Neural cell (in vitro differentiated cells): ENCODE results near the gene STX4. TPM values are rescaled to one million over a fixed set of nuclear protein-coding genes. Genes with fewer than 3 reads are reported as not detected.

Source experiments
- H2AFZ ChIP-seq: fragments of 200-600, 300-800 bp; sonication (generic), shearing (Covaris generic); 2 replicates; pipeline ENCODE4 v1.6.0; 2014; ENCODE audit warnings: low read depth, mild to moderate bottlenecking, antibody characterized with exemption, low read length, moderate library complexity
- H3F3A ChIP-seq: fragments of 200-600 bp; shearing (Covaris generic); 2 replicates; pipeline ENCODE4 v1.6.1; 2016; ENCODE audit warnings: mild to moderate bottlenecking, moderate library complexity, mixed read lengths, antibody characterized with exemption, low read length; ENCODE audit not compliant: insufficient read depth, poor library complexity, severe bottlenecking
- H3K27ac ChIP-seq: fragments of 200-600, 300-800 bp; sonication (generic), shearing (Covaris generic); 2 replicates; pipeline ENCODE4 v1.5.1; 2014; ENCODE audit warnings: mild to moderate bottlenecking, low read length, moderate library complexity
- H3K27me3 ChIP-seq: fragments of 300-800, 200-600 bp; sonication (generic), shearing (Covaris generic); 2 replicates; pipeline ENCODE4 v1.6.0; 2014; ENCODE audit warnings: mild to moderate bottlenecking, low read depth, low read length, moderate library complexity; ENCODE audit not compliant: insufficient read depth
- H3K36me3 ChIP-seq: fragments of 300-800, 200-600 bp; sonication (generic), shearing (Covaris generic); 2 replicates; pipeline ENCODE4 v1.5.1; 2014; ENCODE audit warnings: mild to moderate bottlenecking, antibody characterized with exemption, low read length, moderate library complexity; ENCODE audit not compliant: insufficient read depth
- H3K4me2 ChIP-seq: fragments of 300-800, 200-600 bp; sonication (generic), shearing (Covaris generic); 2 replicates; pipeline ENCODE4 v1.6.0; 2014; ENCODE audit warnings: mild to moderate bottlenecking, low read length
- H3K4me3 ChIP-seq: fragments of 300-800, 200-600 bp; sonication (generic), shearing (Covaris generic); 2 replicates; pipeline ENCODE4 v1.5.1; 2014; ENCODE audit warnings: mild to moderate bottlenecking, low read length, moderate library complexity
- H3K79me2 ChIP-seq: fragments of 200-600 bp; shearing (Covaris generic); replicated peaks from 2 replicates; pipeline ENCODE4 v1.6.0; 2014; ENCODE audit warnings: mild to moderate bottlenecking, low read length, moderate library complexity; ENCODE audit not compliant: insufficient read depth
- H3K9ac ChIP-seq: fragments of 300-800, 200-600 bp; sonication (generic), shearing (Covaris generic); 2 replicates; pipeline ENCODE4 v1.6.1; 2016; ENCODE audit warnings: mild to moderate bottlenecking, low read length, mixed read lengths
- H3K9me2 ChIP-seq: fragments of 200-600 bp; shearing (Covaris generic); 2 replicates; pipeline ENCODE4 v1.6.1; 2016; ENCODE audit warnings: mild to moderate bottlenecking, low read length, mixed read lengths; ENCODE audit not compliant: insufficient read depth
- H3K9me3 ChIP-seq: fragments of 200-600, 300-800 bp; sonication (generic), shearing (Covaris generic); 2 replicates; pipeline ENCODE4 v1.6.1; 2016; ENCODE audit warnings: mild to moderate bottlenecking, mixed run types, low read length, moderate library complexity, mixed read lengths
- H4K20me1 ChIP-seq: fragments of 200-600 bp; shearing (Covaris generic); 2 replicates; pipeline ENCODE4 v1.6.1; 2016; ENCODE audit warnings: mild to moderate bottlenecking, mixed run types; ENCODE audit not compliant: insufficient read depth
- EP300 ChIP-seq: fragments of 450-650 bp; conservative IDR thresholded peaks from 2 replicates; pipeline ENCODE4 v1.6.1; 2014; ENCODE audit warnings: antibody characterized with exemption, mild to moderate bottlenecking, moderate library complexity; ENCODE audit not compliant: poor library complexity, severe bottlenecking
- EZH2 ChIP-seq: fragments of 200-600, 300-800 bp; shearing (Covaris generic), sonication (generic); IDR thresholded peaks from 2 replicates; pipeline ENCODE4 v1.6.1; 2014; ENCODE audit warnings: antibody characterized with exemption, low read length, borderline replicate concordance, mild to moderate bottlenecking; ENCODE audit not compliant: insufficient read depth, poor library complexity, severe bottlenecking
- MXI1 ChIP-seq: fragments of 450-650 bp; conservative IDR thresholded peaks from 2 replicates; pipeline ENCODE4 v1.6.1; 2014; ENCODE audit warnings: antibody characterized with exemption, mild to moderate bottlenecking; ENCODE audit not compliant: poor library complexity, severe bottlenecking
- POLR2AphosphoS5 ChIP-seq: IDR thresholded peaks from 2 replicates; pipeline ENCODE4 v1.6.1; 2012
- RAD21 ChIP-seq: fragments of 450-650 bp; conservative IDR thresholded peaks from 2 replicates; pipeline ENCODE4 v1.6.1; 2014; ENCODE audit warnings: antibody characterized with exemption, mild to moderate bottlenecking, moderate library complexity
- REST ChIP-seq: IDR thresholded peaks from 2 replicates; pipeline ENCODE4 v1.6.1; 2012; ENCODE audit warnings: borderline replicate concordance
- SMC3 ChIP-seq: fragments of 450-650 bp; conservative IDR thresholded peaks from 2 replicates; pipeline ENCODE4 v1.6.1; 2014; ENCODE audit warnings: antibody characterized with exemption, mild to moderate bottlenecking, moderate library complexity; ENCODE audit not compliant: poor library complexity
- TAF1 ChIP-seq: IDR thresholded peaks from 2 replicates; pipeline ENCODE4 v1.6.1; 2012; ENCODE audit warnings: low read depth
- polyA plus RNA-seq: library from polyadenylated mRNA; depleted of rRNA; stranded (reverse); fragments of >200 nt; gene quantifications from 2 replicates; pipeline ENCODE4 v1.2.3, GENCODE V29; 2014
- TF ChIP-seq, protein P1 (sequence below): fragments of 450-650 bp; IDR thresholded peaks from 2 replicates; pipeline ENCODE4 v1.5.1; 2014; ENCODE audit warnings: antibody characterized with exemption, mild to moderate bottlenecking, moderate library complexity; ENCODE audit not compliant: poor library complexity, severe bottlenecking

STX4 gene
- polyA plus RNA-seq, 1 donor from 2014 or later = 32.2 TPM

GRCh38 chr16:31076319-31076718, 43.0 kb downstream of the STX4 start:
- Histone ChIP-seq H3K9me2 (no peaks in the 10 kb centered on the region), H4K20me1 (no peaks in the 10 kb centered on the region), H3K9ac (no peak overlapping the region), H3K9me3 (no peaks in the 10 kb centered on the region), H3K27ac (no peak overlapping the region), H3K79me2 (peaks cover 37% of the 10 kb centered on the region), H3K27me3 (no peaks in the 10 kb centered on the region), H2AFZ (no peak overlapping the region), H3F3A (no peaks in the 10 kb centered on the region), H3K4me2 (no peak overlapping the region), H3K4me3 (no peak overlapping the region), H3K36me3 (peaks cover 6% of the 10 kb centered on the region)
- TF ChIP-seq REST = no peak
- no peak for TF ChIP-seq EZH2
- no peak for TF ChIP-seq MXI1
- TF ChIP-seq POLR2AphosphoS5 = no peak
- no peak for TF ChIP-seq SMC3
- no peak for TF ChIP-seq EP300
- TF ChIP-seq, protein P1, sequence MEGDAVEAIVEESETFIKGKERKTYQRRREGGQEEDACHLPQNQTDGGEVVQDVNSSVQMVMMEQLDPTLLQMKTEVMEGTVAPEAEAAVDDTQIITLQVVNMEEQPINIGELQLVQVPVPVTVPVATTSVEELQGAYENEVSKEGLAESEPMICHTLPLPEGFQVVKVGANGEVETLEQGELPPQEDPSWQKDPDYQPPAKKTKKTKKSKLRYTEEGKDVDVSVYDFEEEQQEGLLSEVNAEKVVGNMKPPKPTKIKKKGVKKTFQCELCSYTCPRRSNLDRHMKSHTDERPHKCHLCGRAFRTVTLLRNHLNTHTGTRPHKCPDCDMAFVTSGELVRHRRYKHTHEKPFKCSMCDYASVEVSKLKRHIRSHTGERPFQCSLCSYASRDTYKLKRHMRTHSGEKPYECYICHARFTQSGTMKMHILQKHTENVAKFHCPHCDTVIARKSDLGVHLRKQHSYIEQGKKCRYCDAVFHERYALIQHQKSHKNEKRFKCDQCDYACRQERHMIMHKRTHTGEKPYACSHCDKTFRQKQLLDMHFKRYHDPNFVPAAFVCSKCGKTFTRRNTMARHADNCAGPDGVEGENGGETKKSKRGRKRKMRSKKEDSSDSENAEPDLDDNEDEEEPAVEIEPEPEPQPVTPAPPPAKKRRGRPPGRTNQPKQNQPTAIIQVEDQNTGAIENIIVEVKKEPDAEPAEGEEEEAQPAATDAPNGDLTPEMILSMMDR = no peak
- TF ChIP-seq TAF1 = no peak
- no peak for TF ChIP-seq RAD21

- Histone ChIP-seq H3K79me2 (peaks cover 30% of the 10 kb centered on the region), H2AFZ (no peak overlapping the region), H4K20me1 (no peaks in the 10 kb centered on the region), H3K9me3 (no peaks in the 10 kb centered on the region), H3K27ac (no peak overlapping the region), H3K9ac (no peak overlapping the region), H3K27me3 (no peaks in the 10 kb centered on the region), H3K4me2 (no peak overlapping the region), H3F3A (no peaks in the 10 kb centered on the region), H3K4me3 (no peak overlapping the region), H3K36me3 (peaks cover 6% of the 10 kb centered on the region), H3K9me2 (no peaks in the 10 kb centered on the region)
- TF ChIP-seq, protein P1 = no peak
- TF ChIP-seq EZH2 (no peak), REST (no peak), POLR2AphosphoS5 (no peak), EP300 (no peak), SMC3 (no peak), RAD21 (no peak), MXI1 (no peak), TAF1 (no peak)
Observed at GRCh38 chr16:31077024-31077423, 43.7 kb downstream of the STX4 start.
